Liver (tissue), 9 donors: ENCODE results near the gene EMD. TPM values are rescaled to one million over a fixed set of nuclear protein-coding genes. Genes with fewer than 3 reads are reported as not detected.

Experiments
- DNase-seq: peaks from one replicate; pipeline ENCODE4 v3.0.0-alpha.2; 2017; ENCODE audit warnings: low spot score
- H3K27ac ChIP-seq, 2 donors: one replicate each; pipeline ENCODE4 v1.7.0; 2013; ENCODE audit warnings: inconsistent platforms in 2 of 2, low read length in 2 of 2, control low read depth in 1 of 2, low read depth in 1 of 2, mild to moderate bottlenecking in 1 of 2
- H3K27me3 ChIP-seq, 4 donors: one replicate each; pipeline versions ENCODE4 v1.6.1 to v1.7.0; 2013; ENCODE audit warnings: low read length in 3 of 4, inconsistent platforms in 1 of 4, mild to moderate bottlenecking in 1 of 4, moderate library complexity in 1 of 4; ENCODE audit not compliant: control insufficient read depth in 4 of 4, insufficient read depth in 4 of 4
- H3K36me3 ChIP-seq, 4 donors: one replicate each; pipeline versions ENCODE4 v1.6.1 to v1.7.0; 2013; ENCODE audit warnings: low read length in 3 of 4, mild to moderate bottlenecking in 3 of 4, low read depth in 1 of 4, moderate library complexity in 1 of 4; ENCODE audit not compliant: control insufficient read depth in 4 of 4, insufficient read depth in 3 of 4
- H3K4me1 ChIP-seq, 4 donors: one replicate each; pipeline versions ENCODE4 v1.6.1 to v1.7.0; 2013; ENCODE audit warnings: low read length in 3 of 4, mild to moderate bottlenecking in 3 of 4, moderate library complexity in 1 of 4; ENCODE audit not compliant: control insufficient read depth in 4 of 4, insufficient read depth in 4 of 4
- H3K4me3 ChIP-seq, 3 donors: one replicate each; pipeline versions ENCODE4 v1.6.1 to v1.7.0; 2013; ENCODE audit warnings: low read length in 3 of 3, control low read depth in 1 of 3, low read depth in 1 of 3, mild to moderate bottlenecking in 1 of 3
- H3K9ac ChIP-seq, 2 donors: one replicate each; pipeline ENCODE4 v1.7.0; 2013; ENCODE audit warnings: low read length in 2 of 2, mild to moderate bottlenecking in 2 of 2, moderate library complexity in 2 of 2, control low read depth in 1 of 2, low read depth in 1 of 2
- H3K9me3 ChIP-seq, 4 donors: one replicate each; pipeline versions ENCODE4 v1.6.1 to v1.7.0; 2013; ENCODE audit warnings: low read length in 3 of 4; ENCODE audit not compliant: control insufficient read depth in 4 of 4
- EGR1 ChIP-seq, 2 donors: IDR thresholded peaks; 2 replicates each; pipeline ENCODE4 v1.6.1; 2016 to 2018; ENCODE audit warnings: antibody characterized with exemption in 2 of 2, low read depth in 2 of 2
- FOXA1 ChIP-seq: IDR thresholded peaks from 2 replicates; pipeline ENCODE4 v1.6.1; 2016; ENCODE audit warnings: antibody characterized with exemption
- FOXA2 ChIP-seq: IDR thresholded peaks from 2 replicates; pipeline ENCODE4 v1.6.1; 2016; ENCODE audit warnings: antibody characterized with exemption
- GABPA ChIP-seq, 2 donors: IDR thresholded peaks in 1 of 2; conservative IDR thresholded peaks in 1 of 2; 2 replicates each; pipeline ENCODE4 v1.6.1; 2016; ENCODE audit warnings: antibody characterized with exemption in 2 of 2, mild to moderate bottlenecking in 1 of 2, moderate library complexity in 1 of 2
- HNF4A ChIP-seq, 2 donors: conservative IDR thresholded peaks; 2 replicates each; pipeline ENCODE4 v1.6.1; 2016; ENCODE audit warnings: antibody characterized with exemption in 2 of 2, mild to moderate bottlenecking in 2 of 2
- HNF4G ChIP-seq: IDR thresholded peaks from 2 replicates; pipeline ENCODE4 v1.6.1; 2016; ENCODE audit warnings: antibody characterized with exemption
- JUND ChIP-seq, 2 donors: IDR thresholded peaks; 2 replicates each; pipeline ENCODE4 v1.6.1; 2016; ENCODE audit warnings: antibody characterized with exemption in 2 of 2
- MAX ChIP-seq: IDR thresholded peaks from 2 replicates; pipeline ENCODE4 v1.6.1; 2016; ENCODE audit warnings: antibody characterized with exemption
- NR2F2 ChIP-seq: IDR thresholded peaks from 2 replicates; pipeline ENCODE4 v1.6.1; 2016; ENCODE audit warnings: antibody characterized with exemption
- RAD21 ChIP-seq, 2 donors: IDR thresholded peaks; 2 replicates each; pipeline ENCODE4 v1.6.1; 2016; ENCODE audit warnings: antibody characterized with exemption in 2 of 2, mild to moderate bottlenecking in 2 of 2
- RXRA ChIP-seq, 2 donors: IDR thresholded peaks; 2 replicates each; pipeline ENCODE4 v1.6.1; 2017 to 2018; ENCODE audit warnings: antibody characterized with exemption in 2 of 2, mild to moderate bottlenecking in 1 of 2
- SP1 ChIP-seq: IDR thresholded peaks from 2 replicates; pipeline ENCODE4 v1.6.1; 2018; ENCODE audit warnings: antibody characterized with exemption, mild to moderate bottlenecking
- TAF1 ChIP-seq: conservative IDR thresholded peaks from 2 replicates; pipeline ENCODE4 v1.6.1; 2016; ENCODE audit warnings: antibody characterized with exemption, mild to moderate bottlenecking
- YY1 ChIP-seq: IDR thresholded peaks from 2 replicates; pipeline ENCODE4 v1.6.1; 2016; ENCODE audit warnings: antibody characterized with exemption, mild to moderate bottlenecking
- WGBS: extraction: QIAGEN DNeasy Blood & Tissue Kit; methylation state at CpG from one replicate; pipeline ENCODE4 v1.1.7; 2013; 5-methylcytosine and 5-hydroxymethylcytosine counted together
- polyA plus RNA-seq, 2 donors: library from polyadenylated mRNA; stranded (reverse) in 1 of 2; unstranded in 1 of 2; fragments of 200-250 nt in 1 of 2; fragments of >200 nt in 1 of 2; fragmentation: Nextera tagmentation in 1 of 2; extraction: Ambion mirVana in 1 of 2; gene quantifications; one replicate each; pipeline versions ENCODE4 v1.2.1 to v1.2.3, GENCODE V29; 2013 to 2015
- total RNA-seq, 2 donors: library from RNA; depleted of rRNA; stranded (reverse); fragments of >200 nt; gene quantifications; one replicate each; pipeline ENCODE4 v1.2.3, GENCODE V29; 2014
- TF ChIP-seq, protein P1 (sequence below): IDR thresholded peaks from 2 replicates; pipeline ENCODE4 v1.6.1; 2016; ENCODE audit warnings: antibody characterized with exemption
- TF ChIP-seq, protein P2 (sequence below): fragments of 150-350 bp; IDR thresholded peaks from 2 replicates; pipeline ENCODE4 v1.5.1; 2017; ENCODE audit warnings: improper control_type of control experiment, low read depth, low read length; ENCODE audit not compliant: missing input control
- TF ChIP-seq, protein P3 (sequence below): IDR thresholded peaks from 2 replicates; pipeline ENCODE4 v1.6.1; 2016; ENCODE audit warnings: antibody characterized with exemption
- TF ChIP-seq, protein P4 (sequence below): IDR thresholded peaks from 2 replicates; pipeline ENCODE4 v1.6.1; 2016; ENCODE audit warnings: antibody characterized with exemption, mild to moderate bottlenecking
- donor health status: healthy.
- donor health status: healthy.
- donor health status: healthy.
- donor health status: healthy.
- donor health status: healthy.

The EMD gene
- total and polyA plus RNA-seq, 4 donors: 11.6 to 38.0 (median 17.0) TPM

DNA sequence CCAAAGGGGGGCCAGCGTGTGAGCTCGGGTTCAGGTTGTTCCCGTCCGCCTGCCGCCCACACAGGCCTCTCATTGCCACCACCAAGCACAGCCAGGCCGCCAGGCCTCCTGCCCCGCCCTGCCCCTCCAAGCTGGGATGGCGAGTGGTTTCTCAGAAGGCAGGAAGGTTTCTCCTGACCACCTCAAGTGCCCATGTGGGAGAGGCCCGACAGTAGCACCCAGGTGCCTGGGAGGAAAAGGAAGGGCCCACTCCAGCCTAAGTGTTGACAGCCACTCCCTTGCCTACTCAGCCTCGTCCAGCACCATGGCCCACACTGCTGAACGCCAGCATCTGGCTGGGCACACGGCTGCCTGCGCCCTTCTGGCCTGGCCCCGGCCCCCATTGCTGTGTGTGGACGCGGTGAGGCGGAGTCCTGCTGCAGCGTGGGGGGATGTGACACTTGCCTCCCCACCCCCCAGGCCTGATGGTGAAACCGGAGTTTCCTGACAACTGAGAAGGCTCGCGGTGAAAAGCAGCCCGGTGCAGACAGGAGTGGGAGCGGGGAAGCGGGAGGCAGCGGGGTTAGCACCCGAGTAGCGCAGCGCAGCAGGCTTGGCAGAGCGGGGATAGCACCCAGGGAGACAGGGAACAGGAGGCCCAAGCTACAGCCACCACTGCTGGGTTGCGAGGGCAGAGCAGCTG, 23.9 kb upstream of the EMD start:
- Histone ChIP-seq H3K9me3 (no peaks in the 10 kb centered on the region), H3K27me3 (no peaks in the 10 kb centered on the region), H3K27ac (no peak overlapping the region), H3K4me1 (peaks cover 5 to 32% (median 9%) of the 10 kb centered on the region in 4 donors), H3K9ac (no peak overlapping the region), H3K4me3 (no peak overlapping the region), H3K36me3 (peaks cover 0 to 6% (median 5%) of the 10 kb centered on the region in 4 donors)
- TF ChIP-seq HNF4G (no peak), GABPA (IDR thresholded peaks at IDR 0.05 in 1 of 2, conservative IDR thresholded peaks at IDR 0.05 in 1 of 2) (no peak), HNF4A (conservative IDR thresholded peaks at IDR 0.05) (no peak), NR2F2 (no peak)
- TF ChIP-seq, protein P1, sequence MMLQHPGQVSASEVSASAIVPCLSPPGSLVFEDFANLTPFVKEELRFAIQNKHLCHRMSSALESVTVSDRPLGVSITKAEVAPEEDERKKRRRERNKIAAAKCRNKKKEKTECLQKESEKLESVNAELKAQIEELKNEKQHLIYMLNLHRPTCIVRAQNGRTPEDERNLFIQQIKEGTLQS: no peak
- 88% methylated on average over 30 of the region's 30 CpGs for WGBS
- DNase-seq: no peak

DNA sequence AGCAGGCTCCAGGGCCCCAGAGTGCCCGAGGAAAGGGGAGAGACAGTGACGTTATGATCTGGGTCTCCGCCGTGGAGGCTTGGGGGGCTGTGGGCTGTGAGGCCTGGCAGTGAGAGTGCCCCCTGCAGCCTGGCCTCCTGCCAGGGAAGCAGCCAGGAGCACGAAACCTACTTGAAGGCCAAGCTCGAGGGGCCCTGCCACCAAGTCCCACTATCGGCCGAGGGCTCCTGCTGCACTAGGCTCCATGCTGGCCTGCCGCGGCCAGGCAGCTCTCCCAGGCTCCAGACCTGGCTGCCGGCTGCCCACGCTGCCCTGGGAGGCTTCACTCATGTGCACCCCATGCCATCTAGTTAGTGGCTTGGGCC, 23.3 kb upstream of the EMD start:
- H3K36me3 ChIP-seq: peaks cover 0 to 6% (median 4%) of the 10 kb centered on the region in 4 donors
- no peak for DNase-seq

More for the DNA sequence above, 23.3 kb upstream of the EMD start:
- Histone ChIP-seq H3K9me3 (no peaks in the 10 kb centered on the region), H3K4me3 (no peak overlapping the region), H3K9ac (no peak overlapping the region), H3K27me3 (no peaks in the 10 kb centered on the region), H3K4me1 (peaks cover 5 to 27% (median 9%) of the 10 kb centered on the region in 4 donors), H3K27ac (no peak overlapping the region)
- 89% methylated on average over 12 of the region's 12 CpGs for WGBS
- no peak for TF ChIP-seq GABPA (IDR thresholded peaks at IDR 0.05 in 1 of 2, conservative IDR thresholded peaks at IDR 0.05 in 1 of 2)
- no peak for TF ChIP-seq JUND (IDR thresholded peaks at IDR 0.05)
- no peak for TF ChIP-seq FOXA2
- no peak for TF ChIP-seq YY1
- TF ChIP-seq MAX: no peak
- no peak for TF ChIP-seq RXRA (IDR thresholded peaks at IDR 0.05)
- no peak for TF ChIP-seq TAF1
- TF ChIP-seq, protein P2, sequence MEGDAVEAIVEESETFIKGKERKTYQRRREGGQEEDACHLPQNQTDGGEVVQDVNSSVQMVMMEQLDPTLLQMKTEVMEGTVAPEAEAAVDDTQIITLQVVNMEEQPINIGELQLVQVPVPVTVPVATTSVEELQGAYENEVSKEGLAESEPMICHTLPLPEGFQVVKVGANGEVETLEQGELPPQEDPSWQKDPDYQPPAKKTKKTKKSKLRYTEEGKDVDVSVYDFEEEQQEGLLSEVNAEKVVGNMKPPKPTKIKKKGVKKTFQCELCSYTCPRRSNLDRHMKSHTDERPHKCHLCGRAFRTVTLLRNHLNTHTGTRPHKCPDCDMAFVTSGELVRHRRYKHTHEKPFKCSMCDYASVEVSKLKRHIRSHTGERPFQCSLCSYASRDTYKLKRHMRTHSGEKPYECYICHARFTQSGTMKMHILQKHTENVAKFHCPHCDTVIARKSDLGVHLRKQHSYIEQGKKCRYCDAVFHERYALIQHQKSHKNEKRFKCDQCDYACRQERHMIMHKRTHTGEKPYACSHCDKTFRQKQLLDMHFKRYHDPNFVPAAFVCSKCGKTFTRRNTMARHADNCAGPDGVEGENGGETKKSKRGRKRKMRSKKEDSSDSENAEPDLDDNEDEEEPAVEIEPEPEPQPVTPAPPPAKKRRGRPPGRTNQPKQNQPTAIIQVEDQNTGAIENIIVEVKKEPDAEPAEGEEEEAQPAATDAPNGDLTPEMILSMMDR: no peak
- TF ChIP-seq HNF4A (conservative IDR thresholded peaks at IDR 0.05): no peak
- no peak for TF ChIP-seq HNF4G
- no peak for TF ChIP-seq FOXA1
- no peak for TF ChIP-seq RAD21 (IDR thresholded peaks at IDR 0.05)
- no peak for TF ChIP-seq EGR1 (IDR thresholded peaks at IDR 0.05; ENCODE audit: low read depth in 2 of 2)
- TF ChIP-seq, protein P3, sequence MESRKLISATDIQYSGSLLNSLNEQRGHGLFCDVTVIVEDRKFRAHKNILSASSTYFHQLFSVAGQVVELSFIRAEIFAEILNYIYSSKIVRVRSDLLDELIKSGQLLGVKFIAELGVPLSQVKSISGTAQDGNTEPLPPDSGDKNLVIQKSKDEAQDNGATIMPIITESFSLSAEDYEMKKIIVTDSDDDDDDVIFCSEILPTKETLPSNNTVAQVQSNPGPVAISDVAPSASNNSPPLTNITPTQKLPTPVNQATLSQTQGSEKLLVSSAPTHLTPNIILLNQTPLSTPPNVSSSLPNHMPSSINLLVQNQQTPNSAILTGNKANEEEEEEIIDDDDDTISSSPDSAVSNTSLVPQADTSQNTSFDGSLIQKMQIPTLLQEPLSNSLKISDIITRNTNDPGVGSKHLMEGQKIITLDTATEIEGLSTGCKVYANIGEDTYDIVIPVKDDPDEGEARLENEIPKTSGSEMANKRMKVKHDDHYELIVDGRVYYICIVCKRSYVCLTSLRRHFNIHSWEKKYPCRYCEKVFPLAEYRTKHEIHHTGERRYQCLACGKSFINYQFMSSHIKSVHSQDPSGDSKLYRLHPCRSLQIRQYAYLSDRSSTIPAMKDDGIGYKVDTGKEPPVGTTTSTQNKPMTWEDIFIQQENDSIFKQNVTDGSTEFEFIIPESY: no peak
- TF ChIP-seq SP1: no peak
- TF ChIP-seq NR2F2: no peak
- TF ChIP-seq, protein P1: no peak
- TF ChIP-seq, protein P4, sequence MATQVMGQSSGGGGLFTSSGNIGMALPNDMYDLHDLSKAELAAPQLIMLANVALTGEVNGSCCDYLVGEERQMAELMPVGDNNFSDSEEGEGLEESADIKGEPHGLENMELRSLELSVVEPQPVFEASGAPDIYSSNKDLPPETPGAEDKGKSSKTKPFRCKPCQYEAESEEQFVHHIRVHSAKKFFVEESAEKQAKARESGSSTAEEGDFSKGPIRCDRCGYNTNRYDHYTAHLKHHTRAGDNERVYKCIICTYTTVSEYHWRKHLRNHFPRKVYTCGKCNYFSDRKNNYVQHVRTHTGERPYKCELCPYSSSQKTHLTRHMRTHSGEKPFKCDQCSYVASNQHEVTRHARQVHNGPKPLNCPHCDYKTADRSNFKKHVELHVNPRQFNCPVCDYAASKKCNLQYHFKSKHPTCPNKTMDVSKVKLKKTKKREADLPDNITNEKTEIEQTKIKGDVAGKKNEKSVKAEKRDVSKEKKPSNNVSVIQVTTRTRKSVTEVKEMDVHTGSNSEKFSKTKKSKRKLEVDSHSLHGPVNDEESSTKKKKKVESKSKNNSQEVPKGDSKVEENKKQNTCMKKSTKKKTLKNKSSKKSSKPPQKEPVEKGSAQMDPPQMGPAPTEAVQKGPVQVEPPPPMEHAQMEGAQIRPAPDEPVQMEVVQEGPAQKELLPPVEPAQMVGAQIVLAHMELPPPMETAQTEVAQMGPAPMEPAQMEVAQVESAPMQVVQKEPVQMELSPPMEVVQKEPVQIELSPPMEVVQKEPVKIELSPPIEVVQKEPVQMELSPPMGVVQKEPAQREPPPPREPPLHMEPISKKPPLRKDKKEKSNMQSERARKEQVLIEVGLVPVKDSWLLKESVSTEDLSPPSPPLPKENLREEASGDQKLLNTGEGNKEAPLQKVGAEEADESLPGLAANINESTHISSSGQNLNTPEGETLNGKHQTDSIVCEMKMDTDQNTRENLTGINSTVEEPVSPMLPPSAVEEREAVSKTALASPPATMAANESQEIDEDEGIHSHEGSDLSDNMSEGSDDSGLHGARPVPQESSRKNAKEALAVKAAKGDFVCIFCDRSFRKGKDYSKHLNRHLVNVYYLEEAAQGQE: no peak
